WTC11 (cell line): ENCODE measurements around the gene IQSEC1.

Experiments
- ATF3 ChIP-seq: sonication (generic); formaldehyde crosslinking; conservative IDR thresholded peaks from 2 replicates; pipeline ENCODE4 v1.8.1; 2022; ENCODE audit warnings: mild to moderate bottlenecking, missing genetic modification reagents
- CTCF ChIP-seq: fragments of 200-600 bp; IDR thresholded peaks from 2 replicates; pipeline ENCODE4 v1.8.0; 2022; ENCODE audit warnings: antibody characterized with exemption
- E2F1 ChIP-seq: sonication (generic); formaldehyde crosslinking; IDR thresholded peaks from 2 replicates; pipeline ENCODE4 v1.8.0; 2022; ENCODE audit warnings: mild to moderate bottlenecking, missing genetic modification reagents
- E2F5 ChIP-seq: sonication (generic); formaldehyde crosslinking; IDR thresholded peaks from 2 replicates; pipeline ENCODE4 v1.8.1; 2022; ENCODE audit warnings: mild to moderate bottlenecking, moderate library complexity, missing genetic modification reagents
- FOXJ3 ChIP-seq: sonication (generic); formaldehyde crosslinking; IDR thresholded peaks from 2 replicates; pipeline ENCODE4 v1.9.0; 2021; ENCODE audit warnings: missing genetic modification reagents, mild to moderate bottlenecking, borderline replicate concordance
- IRF2 ChIP-seq: sonication (generic); formaldehyde crosslinking; IDR thresholded peaks from 2 replicates; pipeline ENCODE4 v1.8.0; 2022; ENCODE audit warnings: low read depth, missing genetic modification reagents, borderline replicate concordance
- NFYB ChIP-seq: sonication (generic); formaldehyde crosslinking; conservative IDR thresholded peaks from 2 replicates; pipeline ENCODE4 v1.8.0; 2022; ENCODE audit warnings: low read depth, missing genetic modification reagents
- ZNF121 ChIP-seq: sonication (generic); formaldehyde crosslinking; IDR thresholded peaks from 2 replicates; pipeline ENCODE4 v1.8.0; 2023; ENCODE audit warnings: missing genetic modification reagents

- TF ChIP-seq CTCF: no peak
- TF ChIP-seq E2F1 (CRISPR knock-in tag): no peak
- no peak for TF ChIP-seq ZNF121 (CRISPR knock-in tag)
- TF ChIP-seq IRF2 (CRISPR knock-in tag): no peak
- no peak for TF ChIP-seq ATF3 (CRISPR knock-in tag)
- no peak for TF ChIP-seq NFYB (CRISPR knock-in tag)
- TF ChIP-seq FOXJ3 (CRISPR knock-in tag): no peak
- TF ChIP-seq E2F5: no peak
These were observed 91.6 kb downstream of the IQSEC1 start for GRCh38 chr3:12981306-12982275.
